K562 (cell line): ENCODE data around the gene STARD13.

ENCODE experiments used
- CTCF ChIP-seq, 3 experiments: IDR thresholded peaks in 2 of 3; conservative IDR thresholded peaks in 1 of 3; 2 replicates each; pipeline ENCODE4 v1.5.1; 2011 to 2012; ENCODE audit warnings: low read length in 3 of 3, mild to moderate bottlenecking in 3 of 3, control low read depth in 2 of 3, improper control_type of control experiment in 1 of 3, inconsistent platforms in 1 of 3, low read depth in 1 of 3, mixed read lengths in 1 of 3, moderate library complexity in 1 of 3; ENCODE audit not compliant: insufficient read depth in 2 of 3
- ETV6 ChIP-seq, 3 experiments: fragments of 150-350 bp in 1 of 3; sonication (generic) in 1 of 3; formaldehyde crosslinking in 1 of 3; IDR thresholded peaks; 2 replicates each; pipeline versions ENCODE4 v1.6.1 to v1.8.0; 2014 to 2022; ENCODE audit warnings: borderline replicate concordance in 2 of 3, low read depth in 2 of 3, antibody characterized with exemption in 1 of 3, low read length in 1 of 3, mild to moderate bottlenecking in 1 of 3, missing genetic modification reagents in 1 of 3
- MAX ChIP-seq: sonication (generic); formaldehyde crosslinking; IDR thresholded peaks from 2 replicates; pipeline ENCODE4 v1.9.0; 2022; ENCODE audit warnings: mild to moderate bottlenecking, missing genetic modification reagents
- MBD1 ChIP-seq: fragments of 250-450 bp; sonication (Bioruptor Pico); IDR thresholded peaks from 2 replicates; pipeline ENCODE4 v1.8.0; 2022; ENCODE audit warnings: inconsistent platforms
- NFYB ChIP-seq: IDR thresholded peaks from 2 replicates; pipeline ENCODE4 v1.6.1; 2011; ENCODE audit warnings: mild to moderate bottlenecking, moderate library complexity; ENCODE audit not compliant: insufficient read length; ENCODE audit errors: extremely low read depth
- REST ChIP-seq, 2 experiments: fragments of 450-650 bp; formaldehyde crosslinking in 1 of 2; IDR thresholded peaks; 2 replicates each; pipeline versions ENCODE4 v1.4.0 to v1.6.1; 2014 to 2020; ENCODE audit warnings: mild to moderate bottlenecking in 2 of 2, borderline replicate concordance in 1 of 2, low read depth in 1 of 2
- SIN3B ChIP-seq: fragments of 450-650 bp; IDR thresholded peaks from 2 replicates; pipeline ENCODE4 v1.6.1; 2017; ENCODE audit warnings: low read depth, mild to moderate bottlenecking, moderate library complexity
- ZBTB33 ChIP-seq: sonication (generic); formaldehyde crosslinking; IDR thresholded peaks from 2 replicates; pipeline ENCODE4 v1.8.1; 2023; ENCODE audit warnings: mild to moderate bottlenecking, missing genetic modification reagents
- ZBTB34 ChIP-seq: fragments of 250-450 bp; sonication (Bioruptor Pico); IDR thresholded peaks from 2 replicates; pipeline ENCODE4 v1.8.0; 2021; ENCODE audit warnings: mild to moderate bottlenecking, moderate library complexity
- ZFP36 ChIP-seq: fragments of 150-350 bp; IDR thresholded peaks from 2 replicates; pipeline ENCODE4 v1.6.1; 2018; ENCODE audit warnings: low read length, low read depth; ENCODE audit not compliant: partially characterized antibody
- ZNF347 ChIP-seq: fragments of 450-650 bp; formaldehyde crosslinking; IDR thresholded peaks from 2 replicates; pipeline ENCODE4 v1.4.0; 2020; ENCODE audit warnings: low read depth, mild to moderate bottlenecking, moderate library complexity

- no peak for TF ChIP-seq NFYB
- TF ChIP-seq ETV6 (IDR thresholded peaks at IDR 0.05; ENCODE audit: borderline replicate concordance in 1 of 2, low read depth in 2 of 2, low read length in 1 of 2): no peak
- TF ChIP-seq ETV6 (CRISPR knock-in tag; IDR thresholded peaks at IDR 0.05; ENCODE audit: borderline replicate concordance): no peak
- TF ChIP-seq CTCF (IDR thresholded peaks at IDR 0.05 in 2 of 3, conservative IDR thresholded peaks at IDR 0.05 in 1 of 3; ENCODE audit: insufficient read depth in 2 of 3, low read depth in 1 of 3, low read length in 3 of 3): no peak
- TF ChIP-seq ZNF347: no peak
- TF ChIP-seq MAX (CRISPR knock-in tag): no peak
- no peak for TF ChIP-seq ZFP36
- no peak for TF ChIP-seq ZBTB33 (CRISPR knock-in tag)
- no peak for TF ChIP-seq SIN3B
- TF ChIP-seq ZBTB34 (CRISPR knock-in tag): no peak
- TF ChIP-seq MBD1 (CRISPR knock-in tag): no peak
- no peak for TF ChIP-seq REST (IDR thresholded peaks at IDR 0.05; ENCODE audit: borderline replicate concordance)
- no peak for TF ChIP-seq REST (CRISPR knock-in tag; IDR thresholded peaks at IDR 0.05; ENCODE audit: low read depth)
Measured at GRCh38 chr13:33057019-33057780, 228.4 kb downstream of the STARD13 start.
